GM08714 (cell line): ENCODE data around the gene EXOSC3.
"Not testable (repeated sequence)": the region's sequence is repeated elsewhere in the genome, so short reads cannot be mapped to it uniquely, and the experiment has no call there.

Source experiments
- H3K4me3 ChIP-seq: fragments of 200-500 bp; sonication (Bioruptor generic); 2 replicates; pipeline ENCODE4 v1.5.1; 2014; ENCODE audit warnings: mild to moderate bottlenecking, low read length, inconsistent platforms
- ZNF274 ChIP-seq: IDR thresholded peaks from 2 replicates; pipeline ENCODE4 v1.6.1; 2012; ENCODE audit warnings: mild to moderate bottlenecking, low read depth, low read length

The EXOSC3 gene

DNA sequence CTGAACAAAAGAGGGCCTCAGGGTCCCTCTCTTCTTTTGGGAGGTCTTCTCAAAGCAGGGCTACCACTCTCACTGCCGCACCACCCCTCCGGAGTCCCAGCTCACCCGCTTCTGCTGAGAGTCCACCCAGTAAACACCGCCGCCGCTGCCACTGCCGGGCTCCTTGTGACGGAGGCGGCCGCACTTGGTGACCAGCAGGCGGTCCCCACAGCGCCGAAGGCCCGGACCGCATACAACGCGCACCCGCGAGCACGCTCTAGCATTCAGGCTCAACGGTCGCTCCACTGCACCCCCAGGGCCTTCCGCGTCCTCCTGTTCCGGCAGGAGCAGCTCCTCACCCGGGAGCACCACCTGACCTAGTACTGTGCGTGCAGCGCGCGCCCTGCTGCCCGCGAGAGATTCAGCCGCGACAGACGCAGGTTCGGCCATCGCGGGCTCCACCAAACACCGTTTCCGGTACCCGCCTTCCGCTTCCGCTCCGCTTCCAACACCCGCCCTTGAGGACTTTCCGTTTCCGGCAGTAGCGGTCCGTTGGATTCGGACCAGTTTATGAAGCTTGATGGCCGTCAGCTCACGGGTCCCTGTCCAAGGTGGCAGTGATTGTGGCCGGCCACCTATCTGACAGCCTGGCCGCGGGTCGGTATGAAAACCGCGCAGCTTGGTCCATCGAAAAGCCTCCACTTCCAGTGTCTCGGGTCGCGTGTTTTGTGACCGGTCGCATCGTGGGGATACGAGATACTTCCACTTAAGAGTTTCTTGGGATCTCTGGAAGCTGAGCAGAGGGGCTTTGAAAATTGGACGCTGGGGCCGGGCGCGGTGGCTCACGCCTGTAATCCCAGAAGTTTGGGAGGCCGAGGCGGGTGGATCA is at the start of gene EXOSC3:
TSS of gene EXOSC3 (minus strand) at position 449 of the 868 bp plus-strand sequence. CDS start at position 429, 20 bp downstream.
- peak within 1 kb of the TSS; percentile 90 for H3K4me3 ChIP-seq
- TF ChIP-seq ZNF274: no peak

DNA sequence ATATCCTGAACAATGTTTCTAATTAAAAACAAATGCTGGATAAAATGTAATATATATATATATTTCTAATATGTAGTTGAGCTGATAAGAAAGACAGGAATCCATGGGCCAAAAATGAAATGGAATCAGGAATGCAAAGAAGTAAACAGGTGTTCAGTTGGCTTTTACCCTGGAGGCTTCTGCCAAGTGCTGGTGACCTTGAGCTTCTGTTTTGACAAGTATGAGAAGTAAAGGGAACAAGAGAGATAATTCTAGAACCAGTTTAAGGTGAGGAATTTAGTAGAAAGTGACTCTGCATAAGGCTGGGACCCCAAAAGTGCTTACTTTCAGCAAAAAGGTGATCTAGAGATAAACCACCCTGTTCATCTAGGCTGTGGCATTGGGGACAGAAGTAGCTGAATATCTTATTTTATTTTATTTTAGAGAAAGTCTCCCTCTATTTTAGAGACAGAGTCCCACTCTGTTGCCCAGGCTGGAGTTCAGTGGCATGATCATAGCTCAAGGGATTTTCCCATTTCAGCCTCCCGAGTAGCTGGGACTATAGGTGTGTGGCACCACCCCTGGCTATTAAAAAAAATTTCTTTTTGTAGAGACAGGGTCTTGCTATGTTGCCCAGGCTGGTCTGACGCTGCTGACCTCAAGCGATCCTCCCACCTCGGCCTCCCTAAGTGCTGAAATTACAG is 42.8 kb upstream of the EXOSC3 start:
- no peak for TF ChIP-seq ZNF274
- no peak overlapping the region for H3K4me3 ChIP-seq

DNA sequence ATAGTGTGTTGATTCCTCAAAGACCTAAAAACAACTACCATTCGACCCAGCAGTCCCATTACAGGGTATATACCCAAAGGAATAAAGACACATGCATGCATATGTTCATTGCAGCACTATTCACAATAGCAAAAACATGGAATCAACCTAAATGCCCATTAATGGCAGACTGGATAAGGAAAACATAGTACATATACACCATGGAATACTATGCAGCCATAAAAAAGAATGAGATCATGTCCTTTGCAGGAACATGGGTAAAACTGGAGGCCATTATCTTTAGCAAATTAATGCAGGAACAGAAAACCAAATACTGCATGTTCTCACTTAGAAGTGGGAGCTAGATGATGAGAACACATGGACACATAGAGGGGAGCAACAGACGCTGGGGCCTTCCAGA is 40.3 kb upstream of the EXOSC3 start:
- H3K4me3 ChIP-seq: not testable (repeated sequence)

GRCh38 chr9:37820142-37820541 is 35.3 kb upstream of the EXOSC3 start:
- no peak overlapping the region for H3K4me3 ChIP-seq
- no peak for TF ChIP-seq ZNF274

DNA sequence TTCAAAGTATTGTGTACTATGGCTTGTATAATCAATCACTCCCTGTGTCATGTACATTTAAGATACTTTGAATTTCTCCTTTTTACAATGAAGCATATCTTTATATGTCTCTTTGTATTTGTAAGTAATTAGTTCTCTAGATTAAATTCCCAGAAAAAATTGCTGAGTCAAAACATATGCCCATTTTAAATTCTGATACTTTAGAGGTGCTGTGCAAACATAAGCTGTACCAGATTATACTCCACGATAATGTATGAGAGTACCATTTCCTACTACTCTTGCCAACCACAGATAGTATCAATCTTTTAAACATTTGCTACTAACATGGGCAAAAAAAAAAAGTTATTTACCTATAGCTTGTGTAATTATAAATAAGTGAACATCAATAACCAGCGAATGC is 34.0 kb upstream of the EXOSC3 start:
- no peak for TF ChIP-seq ZNF274
- H3K4me3 ChIP-seq: no peak overlapping the region

GRCh38 chr9:37812773-37813379 is 28.0 kb upstream of the EXOSC3 start:
- TF ChIP-seq ZNF274: no peak
- H3K4me3 ChIP-seq: no peak overlapping the region

DNA sequence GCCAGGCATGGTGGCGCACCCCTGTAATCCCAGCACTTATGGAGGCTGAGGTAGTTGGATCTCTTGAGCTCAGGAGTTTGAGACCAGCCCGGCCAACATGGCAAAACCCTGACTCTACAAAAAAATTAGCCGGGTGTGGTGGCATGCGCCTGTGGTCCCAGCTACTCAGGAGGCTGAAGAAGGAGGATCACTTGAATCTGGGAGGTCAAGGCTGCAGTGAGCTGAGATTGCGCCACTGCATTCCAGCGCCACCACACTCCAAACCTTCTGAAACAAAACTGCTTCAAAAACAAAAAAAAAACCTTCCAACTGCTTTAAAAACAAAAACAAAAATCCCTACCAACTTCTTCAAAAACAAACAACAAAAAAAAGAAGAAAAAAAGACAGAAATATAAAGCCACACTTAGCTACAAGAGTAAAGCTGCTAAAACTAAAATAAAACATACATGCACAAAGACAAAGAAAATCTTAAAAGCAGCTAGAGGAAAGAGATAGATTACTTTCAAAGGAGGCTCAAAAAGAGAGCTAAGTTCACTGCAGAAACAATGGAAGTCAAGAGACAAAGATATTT is 27.1 kb upstream of the EXOSC3 start:
- TF ChIP-seq ZNF274: no peak
- H3K4me3 ChIP-seq: no peak overlapping the region

- not testable (repeated sequence) for H3K4me3 ChIP-seq
Observed at GRCh38 chr9:37809676-37810075, 24.8 kb upstream of the EXOSC3 start.

DNA sequence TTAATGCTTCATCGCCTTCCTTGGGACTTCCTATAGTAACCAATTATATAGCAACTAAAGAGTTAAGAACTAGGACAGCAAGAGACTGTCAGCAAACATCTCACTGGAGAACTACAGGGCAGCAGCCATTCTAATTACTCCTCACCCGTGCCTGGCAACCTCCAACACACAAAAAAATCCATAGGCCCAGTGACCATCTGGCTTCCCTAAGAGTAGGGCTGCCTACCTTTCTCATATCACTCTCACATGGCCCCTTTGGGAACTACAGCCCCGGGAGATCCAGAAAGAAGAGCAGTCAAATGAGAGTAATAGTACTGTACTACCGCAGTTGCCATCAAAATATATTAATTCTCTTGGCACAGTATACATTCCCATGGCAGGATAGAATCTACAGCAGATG is 21.4 kb upstream of the EXOSC3 start:
- TF ChIP-seq ZNF274: no peak
- H3K4me3 ChIP-seq: no peak overlapping the region

DNA sequence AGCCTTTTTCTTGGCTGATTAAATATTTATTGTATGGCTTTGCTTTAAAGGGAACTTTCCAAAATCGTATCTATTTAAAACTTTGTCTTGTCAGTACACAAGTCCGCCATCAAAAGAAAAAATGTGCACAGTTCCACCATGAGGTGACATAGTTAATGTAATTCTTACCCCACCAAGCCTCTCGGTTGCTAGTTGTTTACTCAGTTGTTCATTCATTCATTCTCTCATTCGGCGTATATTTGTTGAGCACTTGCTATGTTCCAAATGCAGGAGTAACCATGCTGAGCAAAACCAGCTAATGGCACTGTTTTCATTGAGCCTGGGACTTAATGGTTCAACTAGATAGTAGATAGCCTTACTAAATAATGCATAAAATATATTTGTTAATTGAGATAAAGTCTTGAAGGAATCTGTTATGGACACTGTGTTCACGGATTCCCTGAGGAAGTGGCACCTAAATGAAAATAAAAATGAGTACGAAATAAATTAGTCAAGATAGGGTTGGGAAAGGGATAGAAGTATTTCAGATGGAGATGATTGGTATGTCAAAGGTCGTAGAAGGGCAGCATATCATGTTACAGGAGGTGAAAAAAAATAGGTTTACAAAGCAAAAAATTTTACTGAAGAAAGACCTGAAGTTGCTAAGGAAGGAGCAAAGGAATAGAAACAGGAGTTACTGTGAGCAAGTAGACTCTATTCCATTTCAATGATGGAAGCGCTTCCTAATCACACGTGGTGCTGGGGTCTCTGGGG is 17.3 kb upstream of the EXOSC3 start:
- no peak for TF ChIP-seq ZNF274

DNA sequence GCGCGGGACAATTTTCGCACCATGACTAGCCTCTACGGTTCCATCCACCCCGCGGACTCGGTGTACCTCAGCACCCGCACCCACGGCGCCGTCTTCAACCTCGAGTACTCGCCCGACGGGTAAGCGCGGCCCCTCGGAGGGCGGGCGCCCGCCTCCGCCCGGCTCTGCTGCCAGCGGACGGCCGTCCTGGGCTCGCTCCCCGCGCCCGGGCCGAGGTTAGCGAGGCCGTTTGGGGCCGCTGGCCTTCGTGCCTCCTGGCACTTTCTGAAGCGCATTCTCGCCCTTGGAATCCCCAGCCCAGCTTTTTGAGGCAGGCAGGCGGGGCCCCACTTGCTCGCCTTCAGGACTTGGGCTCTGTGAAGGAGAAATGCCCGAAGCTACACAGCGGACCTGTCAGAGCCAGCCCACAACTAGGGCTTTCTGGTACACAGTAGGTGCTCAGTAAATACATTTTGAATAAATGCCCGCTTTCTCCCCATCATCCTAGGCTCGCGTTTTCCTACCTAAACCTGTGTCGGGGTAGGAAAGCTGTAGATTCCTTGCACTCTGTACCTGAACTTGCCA is 16.5 kb upstream of the EXOSC3 start:
- no peak for TF ChIP-seq ZNF274
- H3K4me3 ChIP-seq: peak overlapping the region; percentile 90

More for the DNA sequence above, 17.3 kb upstream of the EXOSC3 start:
- H3K4me3 ChIP-seq: peak overlapping the region; percentile 90

GRCh38 chr9:37800631-37801286 is 15.9 kb upstream of the EXOSC3 start, which contains the start of gene DCAF10:
Gene DCAF10, plus strand, starts transcription at chr9:37800797. Its CDS starts 70 bp downstream, at chr9:37800867.
- no peak for TF ChIP-seq ZNF274
- H3K4me3 ChIP-seq: peak within 1 kb of the TSS; percentile 90

DNA sequence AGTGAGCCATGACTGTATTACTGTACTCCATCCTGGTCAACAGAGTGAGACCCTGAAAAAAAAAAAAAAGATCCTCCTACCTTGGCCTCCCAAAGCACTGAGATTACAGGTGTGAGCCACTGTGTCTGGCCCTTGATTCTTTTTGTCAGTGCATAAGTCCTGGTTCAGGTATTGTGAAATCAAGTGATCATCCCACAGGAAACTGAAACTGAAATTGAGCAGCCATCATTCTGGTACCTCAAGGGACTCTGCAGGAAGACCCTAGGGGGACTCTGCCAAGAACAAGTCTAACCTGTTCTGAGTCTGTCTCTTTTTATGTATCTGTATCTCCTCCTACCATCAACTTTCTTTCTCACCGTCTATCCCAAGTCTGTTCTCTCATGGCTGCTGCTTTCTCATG is 13.8 kb upstream of the EXOSC3 start:
- H3K4me3 ChIP-seq: peak overlapping the region; percentile 18; the same call in 1 of the 2 replicates
- no peak for TF ChIP-seq ZNF274
